ENCODE results near the gene STARD10. TPM values are rescaled to one million over a fixed set of nuclear protein-coding genes. Genes with fewer than 3 reads are reported as not detected.

STARD10 gene
- total RNA-seq, 2 experiments from 2014 or later, result 10.4 to 12.9 TPM

GRCh38 chr11:72721276-72721675 lies 72.6 kb downstream of the STARD10 start:
- Histone ChIP-seq H3K4me2 (ENCODE audit: low read length) (peak overlapping the region; percentile 86), H3K9me2 (ENCODE audit: insufficient read depth, low read length) (no peaks in the 10 kb centered on the region), H3K79me2 (ENCODE audit: insufficient read depth, low read depth, low read length) (peaks cover 33% of the 10 kb centered on the region), H2AFZ (ENCODE audit: low read length) (no peak overlapping the region), H3K27ac (ENCODE audit: low read depth, low read length, poor library complexity, severe bottlenecking) (peak overlapping the region; percentile 56), H3K4me1 (ENCODE audit: insufficient read depth, low read length, poor library complexity, severe bottlenecking) (peaks cover 47% of the 10 kb centered on the region), H4K20me1 (ENCODE audit: insufficient read depth, low read length) (no peaks in the 10 kb centered on the region), H3K9me3 (ENCODE audit: low read length) (no peaks in the 10 kb centered on the region), H3K36me3 (ENCODE audit: insufficient read depth, low read length) (peaks cover 55% of the 10 kb centered on the region; the same call in 1 of the 2 replicates), H3K4me3 (ENCODE audit: low read depth, low read length, poor library complexity, severe bottlenecking) (peak overlapping the region; percentile 73)
- no TSS peak for BruUV-seq (replicated peaks)
- intact Hi-C loops (cut with micrococcal nuclease; ENCODE audit: unreplicated experiment), result no loop called here
- DNase-seq (ENCODE audit: low spot score), result no peak
- ChIA-PET POLR2A (interaction anchor here (2.2 kb wide), 1 partner anchor 72 kb away, joined by 9 read pairs; the partner anchor contains the start of gene STARD10), CTCF (ENCODE audit: unreplicated experiment) (interaction anchor here (0.6 kb wide), 1 partner anchor 94 kb away, joined by 6 read pairs; no protein-coding TSS in a partner anchor)
- no peak for TF ChIP-seq CTCF (conservative IDR thresholded peaks at IDR 0.05; ENCODE audit: low read length)
- TF ChIP-seq EZH2phosphoT487 (IDR thresholded peaks at IDR 0.05; ENCODE audit: borderline replicate concordance, low read depth, low read length), result no peak

GRCh38 chr11:72720784-72721183 lies 73.1 kb downstream of the STARD10 start:
- ChIA-PET CTCF (ENCODE audit: unreplicated experiment) (no interaction called here), POLR2A (interaction anchor here (2.2 kb wide), 1 partner anchor 73 kb away, joined by 9 read pairs; the partner anchor contains the start of gene STARD10)
- H2AFZ ChIP-seq (ENCODE audit: low read length), result no peak overlapping the region
- TF ChIP-seq CTCF (conservative IDR thresholded peaks at IDR 0.05; ENCODE audit: low read length), result no peak
- TF ChIP-seq EZH2phosphoT487 (IDR thresholded peaks at IDR 0.05; ENCODE audit: borderline replicate concordance, low read depth, low read length), result no peak
- no peak for DNase-seq (ENCODE audit: low spot score)
- no TSS peak for BruUV-seq (replicated peaks)
- H3K4me2 ChIP-seq (ENCODE audit: low read length), result peak overlapping the region; percentile 86
- H3K4me1 ChIP-seq (ENCODE audit: insufficient read depth, low read length, poor library complexity, severe bottlenecking), result peaks cover 46% of the 10 kb centered on the region
- peak overlapping the region; percentile 73 for H3K4me3 ChIP-seq (ENCODE audit: low read depth, low read length, poor library complexity, severe bottlenecking)
- H3K9me3 ChIP-seq (ENCODE audit: low read length), result no peaks in the 10 kb centered on the region
- intact Hi-C loops (cut with micrococcal nuclease; ENCODE audit: unreplicated experiment), result no loop called here
- no peaks in the 10 kb centered on the region for H4K20me1 ChIP-seq (ENCODE audit: insufficient read depth, low read length)
- H3K27ac ChIP-seq (ENCODE audit: low read depth, low read length, poor library complexity, severe bottlenecking), result no peak overlapping the region
- peaks cover 52% of the 10 kb centered on the region; the same call in 1 of the 2 replicates for H3K36me3 ChIP-seq (ENCODE audit: insufficient read depth, low read length)
- H3K9me2 ChIP-seq (ENCODE audit: insufficient read depth, low read length), result no peaks in the 10 kb centered on the region
- peaks cover 33% of the 10 kb centered on the region for H3K79me2 ChIP-seq (ENCODE audit: insufficient read depth, low read depth, low read length)

GRCh38 chr11:72720047-72720446 lies 73.8 kb downstream of the STARD10 start:
- BruUV-seq (replicated peaks), result no TSS peak
- intact Hi-C loops (cut with micrococcal nuclease; ENCODE audit: unreplicated experiment), result no loop called here
- POLR2A ChIA-PET, result no interaction called here
- CTCF ChIA-PET (ENCODE audit: unreplicated experiment), result no interaction called here
- Histone ChIP-seq H3K79me2 (ENCODE audit: insufficient read depth, low read depth, low read length) (peaks cover 33% of the 10 kb centered on the region), H4K20me1 (ENCODE audit: insufficient read depth, low read length) (no peaks in the 10 kb centered on the region), H3K27ac (ENCODE audit: low read depth, low read length, poor library complexity, severe bottlenecking) (no peak overlapping the region), H2AFZ (ENCODE audit: low read length) (no peak overlapping the region), H3K4me2 (ENCODE audit: low read length) (peak overlapping the region; percentile 86), H3K4me3 (ENCODE audit: low read depth, low read length, poor library complexity, severe bottlenecking) (peak overlapping the region; percentile 23), H3K9me3 (ENCODE audit: low read length) (no peaks in the 10 kb centered on the region), H3K9me2 (ENCODE audit: insufficient read depth, low read length) (no peaks in the 10 kb centered on the region), H3K36me3 (ENCODE audit: insufficient read depth, low read length) (peaks cover 47% of the 10 kb centered on the region; the same call in 1 of the 2 replicates), H3K4me1 (ENCODE audit: insufficient read depth, low read length, poor library complexity, severe bottlenecking) (peaks cover 38% of the 10 kb centered on the region)
- TF ChIP-seq CTCF (conservative IDR thresholded peaks at IDR 0.05; ENCODE audit: low read length) (no peak), EZH2phosphoT487 (IDR thresholded peaks at IDR 0.05; ENCODE audit: borderline replicate concordance, low read depth, low read length) (no peak)
- DNase-seq (ENCODE audit: low spot score), result no peak

Measured in OCI-LY7 (cell line).